Loucy (cell line): ENCODE data around the gene BTBD16.
A peak's percentile ranks its signal among the peaks of the same experiment; 100 is the strongest.

Experiments
- H2AFZ ChIP-seq: fragments of 200-600 bp; sonication (generic); 2 replicates; pipeline ENCODE4 v1.6.0; 2016; ENCODE audit warnings: antibody characterized with exemption, mild to moderate bottlenecking, low read length, moderate library complexity
- H3F3A ChIP-seq: fragments of 200-600 bp; 2 replicates; pipeline ENCODE4 v1.6.0; 2016; ENCODE audit warnings: antibody characterized with exemption, low read depth, mild to moderate bottlenecking
- H3K27me3 ChIP-seq: fragments of 200-600 bp; sonication (generic); 2 replicates; pipeline ENCODE4 v1.6.1; 2014; ENCODE audit warnings: low read length, mild to moderate bottlenecking; ENCODE audit not compliant: insufficient read depth, poor library complexity, severe bottlenecking
- H3K36me3 ChIP-seq: fragments of 200-600 bp; sonication (generic); 2 replicates; pipeline ENCODE4 v1.6.1; 2016; ENCODE audit warnings: low read length; ENCODE audit not compliant: insufficient read depth
- H3K4me1 ChIP-seq: fragments of 200-600 bp; sonication (generic); 2 replicates; pipeline ENCODE4 v1.5.1; 2014; ENCODE audit warnings: low read length, mild to moderate bottlenecking; ENCODE audit not compliant: insufficient read depth, poor library complexity, severe bottlenecking
- H3K4me2 ChIP-seq: fragments of 200-600 bp; sonication (generic); 2 replicates; pipeline ENCODE4 v1.6.0; 2014; ENCODE audit warnings: antibody characterized with exemption, low read length, low read depth, mild to moderate bottlenecking; ENCODE audit not compliant: poor library complexity, severe bottlenecking
- H3K4me3 ChIP-seq: fragments of 200-600 bp; sonication (generic); 2 replicates; pipeline ENCODE4 v1.5.1; 2014; ENCODE audit warnings: low read length, mild to moderate bottlenecking, mixed read lengths; ENCODE audit not compliant: poor library complexity, severe bottlenecking
- H3K79me2 ChIP-seq: fragments of 200-600 bp; sonication (generic); 2 replicates; pipeline ENCODE4 v1.6.1; 2014; ENCODE audit warnings: low read length; ENCODE audit not compliant: insufficient read depth
- H3K9ac ChIP-seq: fragments of 200-600 bp; sonication (generic); 2 replicates; pipeline ENCODE4 v1.6.0; 2014; ENCODE audit warnings: mild to moderate bottlenecking, low read depth, low read length, moderate library complexity; ENCODE audit not compliant: poor library complexity, severe bottlenecking
- H3K9me2 ChIP-seq: fragments of 200-600 bp; sonication (generic); replicated peaks from 2 replicates; pipeline ENCODE4 v1.6.1; 2016; ENCODE audit warnings: low read depth, low read length, mixed read lengths
- H3K9me3 ChIP-seq: fragments of 200-600 bp; sonication (generic); 2 replicates; pipeline ENCODE4 v1.6.1; 2014; ENCODE audit warnings: mild to moderate bottlenecking, antibody characterized with exemption, low read length, low read depth; ENCODE audit not compliant: insufficient read depth
- H4K20me1 ChIP-seq: fragments of 200-600 bp; sonication (generic); 2 replicates; pipeline ENCODE4 v1.6.0; 2014; ENCODE audit warnings: antibody characterized with exemption, low read length, mild to moderate bottlenecking; ENCODE audit not compliant: insufficient read depth, poor library complexity, severe bottlenecking
- EZH2phosphoT487 ChIP-seq: fragments of 200-600 bp; IDR thresholded peaks from 2 replicates; pipeline ENCODE4 v1.6.1; 2018; ENCODE audit warnings: antibody characterized with exemption, mild to moderate bottlenecking, moderate library complexity, borderline replicate concordance
- TF ChIP-seq, protein P1 (sequence below): fragments of 200-600 bp; sonication (generic); conservative IDR thresholded peaks from 2 replicates; pipeline ENCODE4 v1.5.1; 2014; ENCODE audit warnings: mild to moderate bottlenecking, antibody characterized with exemption, low read length

Gene BTBD16

DNA sequence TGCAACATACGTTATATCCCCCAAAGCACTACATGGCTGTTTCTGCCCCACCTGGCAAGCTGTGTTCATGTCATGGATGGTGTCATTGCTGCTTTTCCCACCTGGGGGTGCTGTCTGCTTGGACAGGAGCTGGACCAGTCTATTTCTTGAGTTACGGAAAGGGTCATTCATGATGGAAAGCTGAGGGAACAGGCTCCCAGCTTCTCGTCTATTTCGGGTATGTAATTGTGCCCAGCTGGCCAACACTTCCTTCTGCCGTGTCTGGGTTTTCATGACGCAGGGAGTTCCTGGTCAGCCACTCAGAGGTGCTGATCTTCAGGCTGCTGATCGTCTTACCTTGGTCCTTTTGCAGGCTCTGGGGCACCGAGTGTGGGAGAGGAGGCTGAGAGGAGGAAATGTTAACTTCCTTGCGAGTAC lies 8.6 kb downstream of the BTBD16 start:
- H3K79me2 ChIP-seq = no peaks in the 10 kb centered on the region
- no peaks in the 10 kb centered on the region for H3K36me3 ChIP-seq
- no peaks in the 10 kb centered on the region for H3K9me3 ChIP-seq
- no peaks in the 10 kb centered on the region for H4K20me1 ChIP-seq
- H3K9me2 ChIP-seq = no peaks in the 10 kb centered on the region
- H3K4me1 ChIP-seq = no peaks in the 10 kb centered on the region
- no peak overlapping the region for H3K4me3 ChIP-seq
- no peak for TF ChIP-seq EZH2phosphoT487
- TF ChIP-seq, protein P1, sequence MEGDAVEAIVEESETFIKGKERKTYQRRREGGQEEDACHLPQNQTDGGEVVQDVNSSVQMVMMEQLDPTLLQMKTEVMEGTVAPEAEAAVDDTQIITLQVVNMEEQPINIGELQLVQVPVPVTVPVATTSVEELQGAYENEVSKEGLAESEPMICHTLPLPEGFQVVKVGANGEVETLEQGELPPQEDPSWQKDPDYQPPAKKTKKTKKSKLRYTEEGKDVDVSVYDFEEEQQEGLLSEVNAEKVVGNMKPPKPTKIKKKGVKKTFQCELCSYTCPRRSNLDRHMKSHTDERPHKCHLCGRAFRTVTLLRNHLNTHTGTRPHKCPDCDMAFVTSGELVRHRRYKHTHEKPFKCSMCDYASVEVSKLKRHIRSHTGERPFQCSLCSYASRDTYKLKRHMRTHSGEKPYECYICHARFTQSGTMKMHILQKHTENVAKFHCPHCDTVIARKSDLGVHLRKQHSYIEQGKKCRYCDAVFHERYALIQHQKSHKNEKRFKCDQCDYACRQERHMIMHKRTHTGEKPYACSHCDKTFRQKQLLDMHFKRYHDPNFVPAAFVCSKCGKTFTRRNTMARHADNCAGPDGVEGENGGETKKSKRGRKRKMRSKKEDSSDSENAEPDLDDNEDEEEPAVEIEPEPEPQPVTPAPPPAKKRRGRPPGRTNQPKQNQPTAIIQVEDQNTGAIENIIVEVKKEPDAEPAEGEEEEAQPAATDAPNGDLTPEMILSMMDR = peak; percentile 54
- H3K27me3 ChIP-seq = no peaks in the 10 kb centered on the region
- H3F3A ChIP-seq = no peaks in the 10 kb centered on the region
- H3K4me2 ChIP-seq = no peak overlapping the region
- no peak overlapping the region for H2AFZ ChIP-seq
- no peak overlapping the region for H3K9ac ChIP-seq

DNA sequence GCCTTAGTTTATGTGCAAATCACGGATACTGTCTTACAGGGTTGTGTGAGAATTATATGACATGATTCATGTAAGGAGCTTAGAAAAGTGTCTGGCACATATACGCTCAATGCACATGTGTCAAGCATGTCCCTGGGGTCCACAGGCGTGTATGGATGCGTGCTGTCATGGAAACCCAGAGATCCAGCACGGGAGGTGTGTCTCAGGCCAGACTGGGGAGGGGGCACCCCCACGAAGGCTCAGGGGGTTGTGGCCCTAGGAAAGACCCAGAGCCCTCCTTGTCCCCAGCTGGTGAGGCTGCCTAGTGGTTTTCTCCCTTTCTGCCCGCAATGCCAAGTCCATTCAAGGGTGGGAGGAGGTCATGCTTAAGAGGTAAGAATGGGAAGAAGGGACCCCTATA lies 9.1 kb downstream of the BTBD16 start:
- Histone ChIP-seq H3K27me3 (no peaks in the 10 kb centered on the region), H3K4me1 (no peaks in the 10 kb centered on the region), H3K79me2 (no peaks in the 10 kb centered on the region), H3K9me3 (no peaks in the 10 kb centered on the region), H4K20me1 (no peaks in the 10 kb centered on the region), H3F3A (no peaks in the 10 kb centered on the region), H3K4me3 (no peak overlapping the region), H3K9ac (no peak overlapping the region), H2AFZ (no peak overlapping the region), H3K9me2 (no peaks in the 10 kb centered on the region), H3K36me3 (no peaks in the 10 kb centered on the region), H3K4me2 (no peak overlapping the region)
- TF ChIP-seq EZH2phosphoT487 = no peak
- TF ChIP-seq, protein P1 = no peak

DNA sequence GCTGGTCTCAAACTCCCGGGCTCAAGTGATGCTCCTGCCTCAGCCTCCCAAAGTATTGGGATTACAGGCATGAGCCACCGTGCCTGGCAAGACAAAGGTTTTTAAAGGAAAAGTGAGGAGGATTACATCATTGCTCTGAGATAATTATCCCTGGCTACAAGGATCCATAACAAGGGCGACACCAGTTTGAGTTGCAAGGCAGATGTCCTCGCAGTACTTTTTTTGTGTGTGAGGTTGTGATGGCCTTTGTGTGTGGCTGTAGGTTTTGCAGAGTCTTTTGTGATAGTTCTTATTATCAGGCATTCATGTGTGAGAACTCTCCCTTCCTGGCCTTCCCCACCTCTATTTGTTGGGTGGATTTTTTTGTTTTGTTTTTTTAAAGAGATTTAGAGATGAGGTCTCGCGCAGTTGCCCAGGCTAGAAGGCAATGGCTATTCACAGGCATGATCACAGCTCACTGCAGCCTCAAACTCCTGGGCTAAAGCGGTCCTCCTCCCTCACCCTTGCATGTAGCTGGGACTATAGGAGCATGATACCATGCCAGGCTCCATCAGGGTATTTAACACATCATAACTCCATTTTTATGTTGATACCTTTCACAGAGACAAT lies 10.0 kb downstream of the BTBD16 start:
- H3K4me1 ChIP-seq = no peaks in the 10 kb centered on the region
- H3K27me3 ChIP-seq = no peaks in the 10 kb centered on the region
- H3K36me3 ChIP-seq = no peaks in the 10 kb centered on the region
- H3K79me2 ChIP-seq = no peaks in the 10 kb centered on the region
- H3K9me2 ChIP-seq = no peaks in the 10 kb centered on the region
- no peak overlapping the region for H3K4me2 ChIP-seq
- H3F3A ChIP-seq = no peaks in the 10 kb centered on the region
- no peaks in the 10 kb centered on the region for H3K9me3 ChIP-seq
- TF ChIP-seq EZH2phosphoT487 = no peak
- TF ChIP-seq, protein P1 = no peak
- H4K20me1 ChIP-seq = no peaks in the 10 kb centered on the region
- no peak overlapping the region for H3K4me3 ChIP-seq
- no peak overlapping the region for H2AFZ ChIP-seq
- no peak overlapping the region for H3K9ac ChIP-seq
